SH-SY5Y (cell line): ENCODE measurements around the gene ALCAM.

ENCODE experiments used
- GATA2 ChIP-seq: IDR thresholded peaks from 2 replicates; pipeline ENCODE4 v1.6.1; 2011; ENCODE audit warnings: mild to moderate bottlenecking, low read depth, low read length
- GATA3 ChIP-seq: IDR thresholded peaks from 2 replicates; pipeline ENCODE4 v1.6.1; 2011; ENCODE audit warnings: low read depth, mild to moderate bottlenecking, low read length, moderate library complexity

GRCh38 chr3:105521770-105522169 lies 155.1 kb downstream of the ALCAM start:
- TF ChIP-seq GATA3 (no peak), GATA2 (no peak)
